IMR-90 (cell line): ENCODE measurements around the gene SYAP1. TPM values are rescaled to one million over a fixed set of nuclear protein-coding genes. Genes with fewer than 3 reads are reported as not detected.

Source experiments
- ATAC-seq: fragments of 200-7000 bp; cut with Tn5 transposase; 2 replicates; pipeline ENCODE4 v1.9.1; 2020; ENCODE audit warnings: low read depth, mild to moderate bottlenecking, moderate library complexity
- BruUV-seq: library from RNA; stranded (reverse); fragments of 400-500 nt; replicated peaks from 2 replicates; lab custom pipeline; 2021; lab: Mats Ljungman, UMichigan
- CTCF ChIA-PET: fragments of 300-600 bp; formaldehyde crosslinking; extraction: SDS; loops from one replicate; lab custom pipeline; 2021; ENCODE audit warnings: antibody characterized with exemption; lab: Yijun Ruan, JAX
- POLR2A ChIA-PET: fragments of 300-600 bp; sonication (Branson Sonifier 250); formaldehyde crosslinking; loops from one replicate; lab custom pipeline; 2022; ENCODE audit warnings: antibody characterized with exemption; ENCODE audit not compliant: unreplicated experiment; lab: Charles Lee
- DNase-seq: peaks from one replicate; pipeline ENCODE4 v3.0.0; 2013
- H2AFZ ChIP-seq: replicated peaks from 2 replicates; pipeline ENCODE3; 2013; ENCODE audit warnings: low read length, mild to moderate bottlenecking; ENCODE audit not compliant: poor library complexity
- H2AK5ac ChIP-seq: 2 replicates; pipeline ENCODE4 v1.6.1; 2013; ENCODE audit warnings: low read depth, low read length, inconsistent platforms
- H2AK9ac ChIP-seq: replicated peaks from 2 replicates; pipeline ENCODE3; 2013; ENCODE audit warnings: mild to moderate bottlenecking, low read depth, low read length, moderate library complexity; ENCODE audit not compliant: poor library complexity
- H2BK120ac ChIP-seq: 2 replicates; pipeline ENCODE4 v1.6.1; 2013; ENCODE audit warnings: low read depth, low read length, inconsistent platforms
- H2BK15ac ChIP-seq: 3 replicates; pipeline ENCODE4 v1.6.1; 2013; ENCODE audit warnings: low read depth, low read length, inconsistent platforms
- H2BK20ac ChIP-seq: 2 replicates; pipeline ENCODE4 v1.6.1; 2013; ENCODE audit warnings: low read depth, mild to moderate bottlenecking, inconsistent platforms, low read length, moderate library complexity
- H2BK5ac ChIP-seq: 2 replicates; pipeline ENCODE4 v1.6.1; 2013; ENCODE audit warnings: mild to moderate bottlenecking, low read depth, low read length, inconsistent platforms; ENCODE audit not compliant: poor library complexity, severe bottlenecking
- H3K14ac ChIP-seq: replicated peaks from 2 replicates; pipeline ENCODE4 v1.6.1; 2013; ENCODE audit warnings: low read depth, low read length, inconsistent platforms
- H3K18ac ChIP-seq: 2 replicates; pipeline ENCODE4 v1.6.1; 2013; ENCODE audit warnings: low read depth, low read length, control low read depth
- H3K23ac ChIP-seq: 2 replicates; pipeline ENCODE4 v1.6.1; 2013; ENCODE audit warnings: low read depth, low read length, inconsistent platforms
- H3K27ac ChIP-seq: 2 replicates; pipeline ENCODE4 v1.5.1; 2013; ENCODE audit warnings: mild to moderate bottlenecking, control low read depth, low read length; ENCODE audit not compliant: insufficient read depth
- H3K27me3 ChIP-seq: 2 replicates; pipeline ENCODE4 v1.6.1; 2013; ENCODE audit warnings: low read length; ENCODE audit not compliant: control insufficient read depth, insufficient read depth
- H3K36me3 ChIP-seq: 2 replicates; pipeline ENCODE4 v1.6.1; 2013; ENCODE audit warnings: low read length, mixed read lengths; ENCODE audit not compliant: control insufficient read depth, insufficient read depth
- H3K4ac ChIP-seq: 2 replicates; pipeline ENCODE4 v1.6.1; 2013; ENCODE audit warnings: low read depth, low read length, inconsistent platforms
- H3K4me1 ChIP-seq: 2 replicates; pipeline ENCODE4 v1.6.1; 2013; ENCODE audit warnings: low read length, mixed read lengths; ENCODE audit not compliant: control insufficient read depth, insufficient read depth
- H3K4me2 ChIP-seq: 2 replicates; pipeline ENCODE4 v1.6.1; 2013; ENCODE audit warnings: low read depth, mild to moderate bottlenecking, control low read depth, low read length, moderate library complexity
- H3K4me3 ChIP-seq: 2 replicates; pipeline ENCODE4 v1.5.1; 2013; ENCODE audit warnings: low read depth, mild to moderate bottlenecking, control low read depth, low read length, moderate library complexity; ENCODE audit not compliant: insufficient read depth
- H3K56ac ChIP-seq: 2 replicates; pipeline ENCODE4 v1.6.1; 2013; ENCODE audit warnings: low read length, inconsistent platforms; ENCODE audit not compliant: insufficient read depth; ENCODE audit errors: extremely low read depth
- H3K79me1 ChIP-seq, 2 experiments: 2 replicates each; pipeline ENCODE4 v1.6.1; 2013; ENCODE audit warnings: low read length in 2 of 2, inconsistent platforms in 1 of 2, low read depth in 1 of 2
- H3K9ac ChIP-seq: 2 replicates; pipeline ENCODE4 v1.6.1; 2013; ENCODE audit warnings: low read depth, low read length, control low read depth
- H3K9me1 ChIP-seq: 2 replicates; pipeline ENCODE4 v1.6.1; 2013; ENCODE audit warnings: low read length, inconsistent platforms; ENCODE audit not compliant: insufficient read depth
- H3K9me3 ChIP-seq: 2 replicates; pipeline ENCODE4 v1.6.1; 2013; ENCODE audit warnings: low read length; ENCODE audit not compliant: control insufficient read depth, insufficient read depth
- H4K20me1 ChIP-seq: 2 replicates; pipeline ENCODE4 v1.6.1; 2013; ENCODE audit warnings: low read length, inconsistent platforms; ENCODE audit not compliant: insufficient read depth
- H4K5ac ChIP-seq: 2 replicates; pipeline ENCODE4 v1.6.1; 2013; ENCODE audit warnings: mild to moderate bottlenecking, low read depth, low read length, control low read depth
- H4K8ac ChIP-seq, 2 experiments: 2 replicates each; pipeline ENCODE4 v1.6.1; 2013; ENCODE audit warnings: low read depth in 2 of 2, low read length in 2 of 2, control low read depth in 1 of 2, inconsistent platforms in 1 of 2
- H4K91ac ChIP-seq: 2 replicates; pipeline ENCODE4 v1.6.1; 2013; ENCODE audit warnings: low read depth, low read length, inconsistent platforms; ENCODE audit not compliant: insufficient read depth
- CEBPB ChIP-seq: IDR thresholded peaks from 2 replicates; pipeline ENCODE4 v1.6.1; 2012; ENCODE audit warnings: low read depth, low read length, improper control_type of control experiment
- FOS ChIP-seq: fragments of 150-350 bp; IDR thresholded peaks from 2 replicates; pipeline ENCODE4 v1.6.1; 2016; ENCODE audit warnings: low read depth, low read length
- MAFK ChIP-seq: IDR thresholded peaks from 2 replicates; pipeline ENCODE4 v1.6.1; 2012; ENCODE audit warnings: low read depth, low read length, improper control_type of control experiment
- MXI1 ChIP-seq: IDR thresholded peaks from 2 replicates; pipeline ENCODE4 v1.6.1; 2012; ENCODE audit warnings: low read depth, mild to moderate bottlenecking, low read length, moderate library complexity, borderline replicate concordance
- RFX5 ChIP-seq: IDR thresholded peaks from 2 replicates; pipeline ENCODE4 v1.8.0; 2012; ENCODE audit warnings: low read depth, mild to moderate bottlenecking, low read length, moderate library complexity
- USF2 ChIP-seq: fragments of 150-350 bp; IDR thresholded peaks from 2 replicates; pipeline ENCODE4 v1.6.1; 2017; ENCODE audit warnings: mild to moderate bottlenecking, antibody characterized with exemption, low read length, low read depth
- WGBS, 2 experiments: methylation state at CpG; one replicate each; pipeline versions ENCODE4 v1.1.5 to v1.1.7; 2013; ENCODE audit warnings: missing lambda C conversion rate in 2 of 2; ENCODE audit not compliant: insufficient read length in 1 of 2; ENCODE audit errors: extremely low coverage in 2 of 2; 5-methylcytosine and 5-hydroxymethylcytosine counted together
- dilution Hi-C: fragments of 300-500 bp; cut with HindIII; formaldehyde crosslinking; loops from one replicate; pipeline ENCODE4 v1.14.3; 2018; ENCODE audit warnings: low sequenced_read_pairs; ENCODE audit not compliant: unreplicated experiment
- in situ Hi-C: fragments of 300-500 bp; cut with MboI; formaldehyde crosslinking; loops from 3 replicates; pipeline ENCODE4 v1.14.3; 2019; ENCODE audit warnings: low sequenced_read_pairs, inconsistent platforms, mixed read lengths
- intact Hi-C: fragments of 100-400 bp; cut with micrococcal nuclease; formaldehyde crosslinking; loops from 2 replicates; pipeline ENCODE4 v1.10.0; 2022
- polyA plus RNA-seq, 3 experiments: library from polyadenylated mRNA; depleted of rRNA; stranded (reverse); fragments of >200 nt; gene quantifications; 2 replicates each; pipeline ENCODE4 v1.2.3, GENCODE V29; 2012; ENCODE audit warnings: low replicate concordance in 1 of 3
- total RNA-seq: library from RNA; depleted of rRNA; stranded (reverse); fragments of >200 nt; gene quantifications from 2 replicates; pipeline ENCODE4 v1.2.3, GENCODE V29; 2012

SYAP1 gene
- total and polyA plus RNA-seq, 2 of the 4 experiments (the other 2 are of a cell fraction): 17.7 to 35.0 TPM

- peaks cover 6% of the 10 kb centered on the region; the same call in 1 of the 2 replicates for H3K27me3 ChIP-seq
- peak within 1 kb of the TSS; percentile 51 to 94; a peak in 3 of 4 replicates for H4K8ac ChIP-seq
- DNase-seq (peak; percentile 48), ATAC-seq (peak; percentile 91)
- peak within 1 kb of the TSS; percentile 65; the same call in 1 of the 2 replicates for H3K56ac ChIP-seq
- 22% methylated on average over 14 of the region's 30 CpGs; no CpG with 5 or more reads in 1 of the 2 experiments for WGBS, 2 experiments
- BruUV-seq: no TSS peak
- H3K23ac ChIP-seq: peak within 1 kb of the TSS; percentile 87
- H2BK20ac ChIP-seq: no peak within 1 kb of the TSS
- CTCF ChIA-PET: no interaction called here
- H4K5ac ChIP-seq: peak within 1 kb of the TSS; percentile 91
- H3K9ac ChIP-seq: peak within 1 kb of the TSS; percentile 63
- H3K18ac ChIP-seq: peak within 1 kb of the TSS; percentile 90
- H3K4me1 ChIP-seq: no peaks in the 10 kb centered on the region; the same call in 1 of the 2 replicates
- H3K27ac ChIP-seq: peak within 1 kb of the TSS; percentile 68
- H3K79me1 ChIP-seq: peaks cover 2 to 11% of the 10 kb centered on the region in 2 experiments; a peak in 2 of 4 replicates
- H3K36me3 ChIP-seq: no peaks in the 10 kb centered on the region
- H4K20me1 ChIP-seq: no peaks in the 10 kb centered on the region
- TF ChIP-seq CEBPB (no peak), MAFK (no peak), RFX5 (no peak), MXI1 (no peak), USF2 (no peak), FOS (no peak)
- peak within 1 kb of the TSS; percentile 73; the same call in 1 of the 2 replicates for H2BK120ac ChIP-seq
- peak within 1 kb of the TSS; percentile 59 for H4K91ac ChIP-seq
- H2AK5ac ChIP-seq: peak within 1 kb of the TSS; percentile 51
- no peak within 1 kb of the TSS for H2BK15ac ChIP-seq
- POLR2A ChIA-PET: no interaction called here
- H3K9me1 ChIP-seq: no peaks in the 10 kb centered on the region
- H2AFZ ChIP-seq: peak within 1 kb of the TSS; percentile 98
- dilution Hi-C loops (no loop called here), in situ Hi-C loops (no loop called here), intact Hi-C loops (no loop called here)
- H3K4me3 ChIP-seq: peak within 1 kb of the TSS; percentile 86
- peak within 1 kb of the TSS; percentile 96 for H3K14ac ChIP-seq
- H2BK5ac ChIP-seq: peak within 1 kb of the TSS; percentile 71
- no peaks in the 10 kb centered on the region for H3K9me3 ChIP-seq
- peak within 1 kb of the TSS; percentile 76 for H3K4ac ChIP-seq
- peak within 1 kb of the TSS; percentile 92 for H3K4me2 ChIP-seq
- H2AK9ac ChIP-seq: peak within 1 kb of the TSS; percentile 93
Measured at GRCh38 chrX:16712548-16713155, 6.8 kb upstream of the SYAP1 start, which contains the start of gene CTPS2. Gene CTPS2 (minus strand): TSS chrX:16712669. CDS start chrX:16702902, 9,767 bp downstream.
